Astrocyte (in vitro differentiated cells and primary cell): ENCODE measurements around the gene IQGAP2.

ENCODE experiments used
- EZH2 ChIP-seq: IDR thresholded peaks from 2 replicates; pipeline ENCODE4 v1.6.1; 2012; ENCODE audit warnings: mild to moderate bottlenecking, low read length, inconsistent platforms; ENCODE audit not compliant: insufficient read depth
- TF ChIP-seq, protein P1 (sequence below): IDR thresholded peaks from 2 replicates; pipeline ENCODE4 v1.5.1; 2011; ENCODE audit warnings: low read depth, mild to moderate bottlenecking, inconsistent platforms, low read length, moderate library complexity; ENCODE audit not compliant: insufficient read depth

GRCh38 chr5:76729373-76730290, 326.5 kb downstream of the IQGAP2 start:
- TF ChIP-seq, protein P1, sequence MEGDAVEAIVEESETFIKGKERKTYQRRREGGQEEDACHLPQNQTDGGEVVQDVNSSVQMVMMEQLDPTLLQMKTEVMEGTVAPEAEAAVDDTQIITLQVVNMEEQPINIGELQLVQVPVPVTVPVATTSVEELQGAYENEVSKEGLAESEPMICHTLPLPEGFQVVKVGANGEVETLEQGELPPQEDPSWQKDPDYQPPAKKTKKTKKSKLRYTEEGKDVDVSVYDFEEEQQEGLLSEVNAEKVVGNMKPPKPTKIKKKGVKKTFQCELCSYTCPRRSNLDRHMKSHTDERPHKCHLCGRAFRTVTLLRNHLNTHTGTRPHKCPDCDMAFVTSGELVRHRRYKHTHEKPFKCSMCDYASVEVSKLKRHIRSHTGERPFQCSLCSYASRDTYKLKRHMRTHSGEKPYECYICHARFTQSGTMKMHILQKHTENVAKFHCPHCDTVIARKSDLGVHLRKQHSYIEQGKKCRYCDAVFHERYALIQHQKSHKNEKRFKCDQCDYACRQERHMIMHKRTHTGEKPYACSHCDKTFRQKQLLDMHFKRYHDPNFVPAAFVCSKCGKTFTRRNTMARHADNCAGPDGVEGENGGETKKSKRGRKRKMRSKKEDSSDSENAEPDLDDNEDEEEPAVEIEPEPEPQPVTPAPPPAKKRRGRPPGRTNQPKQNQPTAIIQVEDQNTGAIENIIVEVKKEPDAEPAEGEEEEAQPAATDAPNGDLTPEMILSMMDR = no peak
- no peak for TF ChIP-seq EZH2
